Kidney glomerular epithelial cell (primary cell): Measurements from ENCODE around the gene ANLN.
"Not testable (repeated sequence)": the region's sequence is repeated elsewhere in the genome, so short reads cannot be mapped to it uniquely, and the experiment has no call there.

ENCODE experiments used
- DNase-seq: peaks from one replicate; lab custom pipeline; 2025; lab: John Stamatoyannopoulos, UW

ANLN gene

DNA sequence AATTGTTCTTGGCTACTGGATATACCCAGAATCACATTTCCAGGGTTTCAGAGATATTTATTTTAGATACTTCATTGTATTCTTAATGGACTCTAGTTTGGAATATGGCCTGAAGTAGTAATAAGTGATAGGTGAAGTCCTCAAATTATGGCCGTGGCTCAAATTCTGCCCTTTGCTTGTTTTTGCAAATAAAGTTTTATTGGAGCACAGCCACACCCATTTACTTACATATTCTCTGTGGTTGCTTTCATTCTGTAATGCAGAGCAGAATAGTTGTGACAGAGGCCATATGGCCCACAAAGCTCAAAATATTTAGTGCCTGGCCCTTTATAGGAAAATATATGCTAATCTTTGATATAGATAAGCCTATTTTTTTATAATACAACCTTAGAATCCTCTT is 19.5 kb downstream of the ANLN start:
- no peak for DNase-seq

DNA sequence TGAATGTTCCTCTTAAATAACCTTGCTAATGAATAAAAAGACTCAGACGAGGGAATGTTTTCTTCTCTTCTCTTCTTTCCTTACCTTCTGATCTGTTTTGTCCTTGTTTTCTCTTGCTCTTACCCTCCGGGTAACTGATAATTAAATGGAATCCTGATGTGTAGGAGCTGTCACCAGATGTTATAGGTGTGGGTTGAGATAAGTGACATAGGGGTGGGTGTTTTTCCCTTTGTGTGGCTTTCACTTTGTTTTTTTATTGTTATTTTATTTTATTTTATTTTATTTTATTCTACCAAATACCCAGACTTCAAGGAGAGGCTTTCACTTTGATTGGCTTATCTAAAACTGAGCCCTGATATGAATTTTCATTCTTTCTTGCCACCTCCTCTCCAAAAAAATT is 25.5 kb downstream of the ANLN start:
- DNase-seq, result no peak

DNA sequence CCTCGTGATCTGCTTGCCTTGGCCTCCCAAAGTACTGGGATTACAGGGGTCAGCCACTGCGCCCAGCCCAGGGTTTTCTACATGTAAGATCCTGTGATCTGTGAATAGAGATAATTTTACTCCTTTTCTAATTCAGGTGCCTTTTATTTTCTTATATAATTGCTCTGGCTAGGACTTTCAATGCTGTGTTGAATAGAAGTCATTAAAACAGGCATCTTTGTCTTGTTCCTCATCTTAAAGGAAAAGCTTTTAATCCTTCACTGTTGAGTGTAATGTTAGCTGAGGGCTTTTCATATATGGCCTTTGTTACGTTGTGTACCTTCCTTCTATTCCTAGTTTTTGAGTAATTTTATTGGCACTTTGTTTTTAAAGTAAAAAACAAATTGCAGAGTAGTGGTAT is 26.6 kb downstream of the ANLN start:
- no peak for DNase-seq

DNA sequence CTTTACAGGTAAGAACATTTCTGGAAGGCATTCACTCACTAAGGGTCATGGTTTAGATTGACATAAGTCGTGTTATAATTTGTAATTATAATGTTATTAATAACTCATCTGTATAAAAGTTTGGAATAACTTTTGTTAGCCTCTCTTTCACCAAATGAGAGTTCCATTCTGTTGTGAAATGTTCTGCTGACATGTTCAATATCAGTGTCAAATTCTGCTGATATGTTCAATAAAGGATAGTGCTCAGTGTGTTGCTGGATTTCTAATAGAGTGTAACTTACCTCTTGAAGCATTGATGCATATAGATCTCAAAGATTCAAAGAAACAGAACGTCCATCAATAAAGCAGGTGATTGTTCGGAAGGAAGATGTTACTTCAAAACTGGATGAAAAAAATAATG is 30.6 kb downstream of the ANLN start:
- no peak for DNase-seq

DNA sequence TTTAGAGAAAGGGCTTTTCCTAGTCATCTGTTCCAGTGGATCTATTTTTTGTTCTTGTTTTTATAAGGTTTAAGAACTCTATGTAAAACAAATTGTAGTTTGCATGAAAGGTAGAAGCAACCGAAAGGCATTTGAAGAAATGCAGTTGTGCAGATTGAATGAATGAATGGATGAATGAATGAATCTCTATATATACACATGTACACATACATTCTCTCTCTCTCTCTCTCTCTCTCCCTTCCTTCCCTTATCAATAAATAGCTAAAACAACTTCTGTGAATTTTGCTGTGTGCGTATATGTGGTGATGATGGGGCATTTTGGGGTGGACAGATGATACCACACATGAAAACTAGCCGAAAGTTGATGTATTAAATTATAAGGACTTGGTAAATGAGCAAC is 32.4 kb downstream of the ANLN start:
- no peak for DNase-seq

DNA sequence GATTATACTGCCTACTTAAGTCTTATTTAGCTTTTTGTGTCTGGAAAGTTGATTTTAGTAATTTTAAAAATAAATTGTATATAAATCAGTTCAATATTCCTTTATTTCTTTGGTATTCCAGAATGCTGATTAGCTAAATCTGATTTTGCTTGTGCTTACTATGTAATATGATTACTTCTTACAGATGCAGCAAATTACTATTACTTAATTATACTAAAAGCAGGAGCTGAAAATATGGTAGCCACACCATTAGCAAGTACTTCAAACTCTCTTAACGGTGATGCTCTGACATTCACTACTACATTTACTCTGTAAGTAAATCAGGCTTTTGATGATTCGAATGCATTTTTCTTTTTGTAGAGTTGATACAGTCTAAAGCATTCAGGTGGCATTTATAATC is 34.0 kb downstream of the ANLN start:
- no peak for DNase-seq

DNA sequence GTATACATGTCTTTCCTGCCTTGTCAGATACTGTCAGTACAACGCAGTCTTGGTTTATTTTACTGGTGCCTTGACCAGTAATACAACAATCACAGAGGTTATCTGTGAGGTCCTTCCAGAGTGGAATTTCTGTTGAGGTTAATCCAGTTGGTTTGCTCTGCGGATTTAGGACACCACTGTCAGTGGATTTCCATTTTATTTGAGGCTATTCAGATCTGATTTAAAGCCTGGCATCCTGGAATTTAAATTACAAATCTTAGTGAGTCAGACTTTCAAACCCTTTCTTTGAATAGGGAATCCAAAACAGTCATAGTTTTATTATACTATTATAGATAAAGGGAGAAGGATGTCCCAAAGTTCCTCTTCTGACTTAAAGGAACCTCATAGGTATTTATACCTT is 40.5 kb downstream of the ANLN start:
- DNase-seq, result no peak

DNA sequence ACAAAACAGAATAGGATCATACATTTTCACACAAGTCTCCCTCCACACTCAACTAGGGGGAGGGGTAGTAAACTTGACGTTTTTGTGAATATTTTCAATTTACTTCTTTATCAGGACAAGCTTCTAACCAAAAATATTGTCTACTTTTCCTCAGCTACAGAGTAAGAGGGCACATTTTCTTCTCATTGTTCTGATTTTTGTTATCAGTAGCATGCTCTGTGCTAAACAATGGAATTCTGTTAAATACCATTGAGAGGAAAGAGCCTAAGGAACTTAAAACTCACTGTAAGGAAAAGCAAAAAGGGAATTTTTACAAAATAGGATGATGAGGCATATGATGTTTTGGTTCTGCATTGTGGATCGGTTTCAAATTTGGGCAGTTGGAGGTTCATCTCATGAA is 41.2 kb downstream of the ANLN start:
- no peak for DNase-seq

DNA sequence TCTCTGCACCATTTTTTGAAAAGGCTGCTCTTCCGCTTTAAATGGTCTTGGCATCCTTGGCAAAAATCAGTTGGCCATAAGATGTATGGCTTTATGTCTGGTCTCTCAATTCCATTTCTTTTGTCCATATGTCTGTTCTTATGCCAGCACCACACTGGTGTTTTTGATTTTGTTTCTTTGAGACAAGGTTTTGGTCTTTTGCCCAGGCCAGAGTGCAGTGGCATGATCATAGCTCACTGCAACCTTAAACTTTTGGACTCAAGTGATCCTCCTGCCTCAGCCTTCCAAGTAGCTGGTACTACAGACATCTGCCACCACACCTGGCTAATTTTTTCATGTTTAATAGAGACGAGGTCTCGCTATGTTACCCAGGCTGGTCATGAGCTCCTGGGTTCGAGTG is 48.5 kb downstream of the ANLN start:
- no peak for DNase-seq

DNA sequence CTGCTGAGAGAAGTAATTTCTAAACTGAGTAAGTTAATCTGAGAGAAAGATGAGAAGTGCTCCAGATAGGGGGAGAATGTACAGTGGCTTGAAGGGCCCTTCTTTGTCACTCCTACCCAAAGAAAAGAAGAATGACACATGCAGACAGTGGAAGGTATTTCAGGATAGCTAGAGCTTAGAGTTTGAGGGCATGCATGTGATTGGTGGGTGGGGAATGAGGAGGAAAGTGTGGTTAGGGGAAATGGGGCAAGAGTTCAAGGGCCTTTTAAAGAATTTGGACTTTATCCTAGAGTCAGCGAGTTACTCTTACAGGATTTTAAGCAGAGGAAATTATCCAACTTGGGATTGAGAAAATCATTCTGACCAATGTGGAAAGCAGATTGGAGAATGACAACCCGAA is 50.0 kb downstream of the ANLN start:
- no peak for DNase-seq

DNA sequence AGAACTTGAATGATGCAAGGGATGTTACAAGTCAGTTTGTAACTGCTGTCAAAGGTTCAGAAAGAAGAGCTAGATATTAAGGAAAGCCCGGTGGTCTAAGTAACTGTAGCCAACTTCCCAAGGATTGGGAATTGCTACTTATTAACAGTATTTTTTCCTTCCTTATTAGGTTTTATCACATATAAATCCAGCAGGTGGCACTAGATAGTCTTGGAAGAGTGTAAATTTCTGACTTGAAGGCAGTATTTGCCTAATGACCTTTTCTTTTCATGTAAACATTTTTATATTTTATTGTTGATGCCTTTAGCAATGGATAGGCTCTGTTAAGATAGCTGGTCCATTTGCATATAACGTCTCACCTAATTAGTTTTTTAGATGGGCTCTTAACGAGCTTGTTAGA is 51.2 kb downstream of the ANLN start:
- peak; percentile 30 for DNase-seq

DNA sequence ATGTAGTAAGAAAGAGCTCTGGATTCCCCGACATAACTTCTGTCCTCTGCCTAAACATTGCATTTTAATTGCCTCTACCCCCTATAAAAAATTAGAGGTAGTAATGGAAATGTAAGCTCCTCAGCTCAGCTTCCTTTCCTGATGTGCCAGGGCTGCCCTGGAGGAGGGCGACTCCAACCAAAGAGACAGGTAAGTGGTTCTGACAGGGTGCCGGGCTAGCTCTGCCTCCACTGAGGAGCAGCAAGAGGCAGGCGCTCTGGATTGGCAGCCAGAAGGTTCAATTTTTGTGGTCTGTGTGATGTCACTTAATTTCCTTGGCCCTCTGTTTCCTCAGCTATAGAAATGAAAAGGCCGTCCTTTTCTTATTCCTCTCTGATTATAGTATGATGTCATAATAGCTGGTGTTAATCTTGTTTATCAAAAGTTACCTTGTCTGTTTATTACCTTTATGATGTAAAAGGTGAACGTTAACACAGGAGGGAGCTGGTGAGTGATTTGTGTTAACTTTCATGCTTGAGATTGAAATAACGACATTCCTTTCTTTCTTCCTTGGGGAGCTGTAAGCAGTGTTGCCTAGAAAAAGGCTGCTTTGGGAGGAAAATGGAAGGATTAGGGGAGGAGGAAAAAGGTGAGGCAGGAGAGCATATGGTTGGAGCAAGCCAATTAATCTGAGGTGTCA is 51.8 kb downstream of the ANLN start:
- DNase-seq, result no peak

DNA sequence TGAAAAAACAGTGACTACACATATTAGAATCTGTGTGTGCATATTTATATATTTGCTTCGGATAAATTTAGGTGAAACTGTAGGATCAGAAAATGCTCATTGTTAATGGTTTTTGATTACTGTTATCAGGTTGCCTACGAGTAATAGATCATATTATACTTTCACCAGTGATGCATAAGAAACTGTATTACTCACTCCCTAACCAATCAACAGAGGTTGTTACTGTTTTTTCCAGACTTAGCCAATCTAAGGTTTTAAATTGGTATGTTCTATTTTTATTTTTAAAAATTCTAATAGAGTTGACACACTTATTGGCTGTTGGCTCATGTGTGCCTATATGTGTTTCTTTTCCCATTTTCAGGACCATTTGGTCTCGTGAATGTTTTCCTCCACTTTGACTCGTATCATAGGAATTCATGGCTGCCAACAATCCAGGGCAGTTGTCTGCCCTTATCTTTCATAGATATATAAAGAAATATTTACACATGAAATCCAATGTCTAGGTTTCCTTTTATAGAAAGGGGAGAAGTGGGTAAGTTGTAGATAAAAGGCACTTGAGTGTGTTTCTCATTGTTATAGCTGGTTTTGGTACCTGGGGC is 59.2 kb downstream of the ANLN start:
- DNase-seq, result peak; percentile 43

DNA sequence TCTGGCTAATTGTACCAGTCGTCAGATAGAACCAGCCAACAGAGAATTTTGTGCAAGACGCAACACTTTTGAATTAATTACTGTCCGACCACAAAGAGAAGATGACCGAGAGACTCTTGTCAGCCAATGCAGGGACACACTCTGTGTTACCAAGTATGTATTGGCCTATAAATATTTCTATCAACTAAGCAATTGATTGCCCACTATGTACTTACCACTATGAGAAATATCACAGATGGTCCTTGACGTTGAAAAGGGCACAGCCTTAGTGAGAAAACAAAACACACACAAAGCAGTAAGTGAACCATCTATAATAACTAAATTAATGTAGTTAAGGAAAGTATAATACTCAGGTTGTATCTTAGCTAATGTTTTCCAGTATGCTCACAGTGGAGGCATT is 60.0 kb downstream of the ANLN start:
- DNase-seq, result no peak

DNA sequence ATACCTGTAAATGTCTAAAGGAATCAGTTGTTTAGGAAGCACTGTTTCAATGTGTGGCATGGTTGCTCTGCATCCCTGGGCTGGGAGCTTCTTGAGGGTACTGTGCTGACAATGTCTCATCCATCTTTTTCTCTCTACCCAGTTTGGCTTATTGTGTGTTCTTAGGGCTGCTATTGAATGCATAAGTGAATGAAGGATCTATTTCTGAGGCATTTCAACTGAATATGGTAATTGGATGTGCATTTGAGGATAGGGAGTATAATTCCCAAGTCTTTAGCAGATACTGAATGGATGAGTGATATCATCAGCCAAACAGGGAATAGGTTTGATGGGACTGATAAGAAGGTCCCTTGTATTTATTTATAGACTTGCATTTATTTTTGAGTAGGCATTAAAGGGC is 64.1 kb downstream of the ANLN start:
- DNase-seq, result no peak

DNA sequence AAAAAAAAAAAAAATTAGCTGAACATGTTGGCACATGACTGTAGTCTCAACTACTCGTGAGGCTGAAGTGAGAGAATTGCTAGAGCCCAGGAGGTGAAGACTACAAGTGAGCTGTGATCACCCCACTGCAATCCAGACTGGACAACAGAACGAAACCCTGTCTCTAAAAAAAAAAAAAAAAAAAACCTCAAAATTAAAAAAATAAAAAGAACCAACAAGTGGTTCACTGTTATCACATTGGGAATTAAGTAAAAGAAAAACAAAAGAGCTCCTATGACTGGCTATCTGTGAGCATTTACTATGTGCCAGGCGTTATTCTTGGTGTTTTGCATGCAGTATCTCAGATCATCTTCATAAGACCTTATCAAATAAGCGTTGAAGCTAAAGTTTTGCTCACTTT is 66.0 kb downstream of the ANLN start:
- DNase-seq, result no peak

DNA sequence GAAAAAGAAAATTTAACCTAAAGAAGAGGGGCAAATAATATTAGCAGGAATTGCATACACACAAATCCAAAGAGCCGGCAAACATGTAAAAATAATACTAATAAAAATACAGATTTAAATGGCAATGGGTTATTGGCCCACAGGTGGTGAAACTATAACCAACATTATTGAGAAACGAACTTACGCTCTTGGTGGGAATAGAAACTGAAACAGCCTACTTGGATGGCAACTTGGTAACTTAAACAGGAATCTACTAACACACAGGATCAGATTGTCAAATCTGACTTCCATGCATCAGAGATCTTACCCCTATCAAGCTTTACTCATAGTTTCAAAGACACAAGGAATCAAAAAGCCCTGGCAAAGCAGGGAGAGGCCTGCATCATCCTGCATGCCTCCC is 66.5 kb downstream of the ANLN start:
- no peak for DNase-seq

DNA sequence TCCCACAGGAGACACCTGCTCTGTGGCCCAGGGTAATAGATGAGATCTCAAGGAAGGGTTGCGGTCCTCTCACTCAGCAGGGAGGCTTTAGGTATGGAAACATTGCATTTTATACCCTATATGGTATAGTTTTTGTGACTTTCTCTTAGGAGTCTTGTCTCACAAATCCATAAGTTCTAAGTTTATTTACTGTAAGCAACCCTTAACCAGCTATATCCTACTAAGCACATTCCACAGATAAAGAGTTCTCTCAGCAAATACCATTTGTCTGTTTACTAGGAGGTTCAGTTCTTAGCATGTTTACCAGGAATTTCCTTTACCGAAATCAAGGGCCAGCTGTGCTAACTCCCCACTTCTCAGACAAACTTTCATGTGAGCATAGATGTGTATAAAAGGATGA is 66.9 kb downstream of the ANLN start:
- DNase-seq, result no peak

DNA sequence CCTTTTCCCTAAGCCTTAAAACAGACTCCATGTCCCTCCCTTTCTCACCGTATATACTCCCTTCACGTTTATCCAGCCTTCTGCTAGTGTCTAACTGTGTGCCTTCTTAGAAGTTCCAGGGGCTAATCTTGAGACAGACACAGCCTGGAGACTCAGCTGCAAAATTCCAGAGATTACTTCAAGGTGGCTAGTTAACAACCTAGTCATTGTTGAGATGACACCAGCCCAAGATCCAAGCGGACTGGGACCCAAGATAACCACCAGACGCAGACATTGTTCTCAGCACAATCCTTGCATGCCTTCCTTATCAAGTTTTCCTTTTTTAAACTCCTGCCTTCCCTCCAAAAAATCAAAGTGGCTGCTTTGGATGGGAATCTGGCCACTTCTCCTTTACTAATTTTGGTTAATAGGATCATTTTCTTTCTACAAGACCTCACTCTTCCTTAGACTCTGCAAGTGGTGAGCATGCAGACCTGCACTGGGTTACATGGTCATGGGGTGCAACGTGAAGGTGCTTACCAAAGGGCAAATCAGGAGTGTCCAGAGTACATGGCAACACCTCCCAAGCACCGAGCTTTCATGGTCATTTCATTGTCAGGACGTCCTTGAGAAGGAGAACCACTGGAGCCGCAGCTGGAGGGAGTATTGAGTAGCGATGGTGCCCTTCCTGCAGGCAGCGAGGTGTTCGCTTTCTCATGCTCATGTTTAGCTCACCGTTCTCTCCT is 69.7 kb downstream of the ANLN start:
- DNase-seq, result no peak

DNA sequence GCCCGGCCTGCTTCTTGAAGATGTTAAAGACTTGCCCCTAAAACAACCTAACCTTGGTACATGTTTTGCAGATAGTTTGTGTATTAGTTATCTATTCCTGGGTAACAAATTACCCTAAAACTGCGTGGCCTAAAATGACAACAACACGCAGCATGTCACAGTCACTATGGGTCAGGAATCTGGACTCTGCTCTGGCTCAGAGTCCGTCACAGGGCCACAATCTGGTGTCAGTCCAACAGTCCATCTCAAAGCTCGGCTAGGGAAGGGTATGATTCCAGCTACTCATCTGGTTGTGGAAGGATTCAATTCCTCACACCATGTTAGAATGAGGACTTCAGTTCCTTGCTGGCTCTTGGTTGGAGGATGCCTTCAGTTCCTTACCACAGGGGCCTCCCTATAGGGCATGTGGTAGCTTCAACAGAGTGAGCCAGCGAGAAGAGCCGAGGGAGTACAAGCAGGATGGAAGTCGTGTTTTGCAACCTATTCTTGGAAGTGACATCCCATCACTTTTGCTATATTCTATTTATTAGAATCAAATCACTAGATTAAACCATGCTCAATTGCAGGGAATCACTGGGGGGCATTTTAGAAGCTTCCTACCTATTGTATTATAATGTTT is 71.3 kb downstream of the ANLN start:
- DNase-seq, result no peak

DNA sequence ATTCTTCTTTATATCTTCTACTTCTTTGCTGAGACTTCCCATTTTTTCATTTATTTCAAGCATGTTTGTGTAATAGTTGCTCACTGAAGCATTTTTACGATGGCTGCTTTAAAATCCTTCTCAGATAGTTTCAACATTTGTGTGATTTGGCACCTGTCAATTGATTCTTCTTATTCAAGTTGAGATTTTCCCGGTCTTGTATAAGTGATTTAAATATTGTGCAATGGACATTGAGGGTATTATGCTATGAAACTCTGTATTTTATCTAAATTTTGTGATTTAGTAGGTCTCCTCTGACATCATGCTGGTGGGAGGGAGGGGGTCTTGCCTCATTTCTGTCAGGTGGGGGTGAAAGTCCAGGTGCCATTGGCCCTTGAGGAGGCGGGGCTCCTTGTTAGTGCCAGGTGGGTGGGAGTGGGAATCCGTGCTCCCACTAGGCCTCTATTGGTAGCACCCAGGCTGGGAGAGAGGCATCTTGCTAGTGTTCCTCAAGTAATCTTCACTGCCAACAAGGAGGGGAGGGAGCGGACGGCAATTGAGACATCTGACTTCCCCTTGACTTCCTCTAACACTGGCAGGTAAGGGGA is 73.0 kb downstream of the ANLN start:
- DNase-seq, result no peak

DNA sequence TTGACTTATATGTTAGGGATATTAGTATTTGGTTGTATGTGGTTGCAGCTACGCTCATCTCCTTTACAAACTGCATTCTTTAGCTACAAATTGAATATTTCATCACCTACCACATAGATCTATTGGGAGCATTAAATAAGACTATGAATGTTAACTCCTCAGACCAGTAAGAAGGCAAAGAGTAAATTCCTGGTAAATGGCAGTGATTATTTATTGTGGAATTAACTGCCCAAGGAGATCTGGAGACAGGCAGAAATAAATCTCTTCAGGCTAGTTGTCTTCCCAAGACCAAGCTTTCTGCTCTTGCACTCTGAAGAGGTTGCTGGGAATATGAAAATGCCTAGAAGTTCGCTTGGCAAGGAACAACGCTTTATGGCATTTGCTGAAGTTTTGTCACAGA is 74.6 kb downstream of the ANLN start:
- DNase-seq, result no peak

DNA sequence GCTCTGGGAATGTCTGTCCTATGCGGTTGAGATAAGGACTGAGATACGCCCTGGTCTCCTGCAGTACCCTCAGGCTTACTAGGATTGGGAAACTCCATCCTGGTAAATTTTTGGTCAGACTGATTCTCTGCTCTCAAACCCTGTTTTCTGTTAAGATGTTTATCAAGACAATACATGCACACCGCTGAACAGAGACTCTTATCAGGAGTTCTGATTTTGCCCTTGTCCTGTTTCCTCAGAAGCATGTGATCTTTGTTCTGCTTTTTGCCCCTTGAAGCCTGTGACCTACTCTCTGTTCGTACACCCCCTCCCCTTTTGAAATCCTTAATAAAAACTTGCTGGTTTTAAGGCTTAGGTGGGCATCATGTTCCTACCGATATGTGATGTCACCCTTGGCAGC is 76.3 kb downstream of the ANLN start:
- DNase-seq, result not testable (repeated sequence)
